GM11168 (cell line): Measurements from ENCODE around the gene MCC.

ENCODE experiments used
- in situ Hi-C: fragments of 300-500 bp; cut with MboI; formaldehyde crosslinking; loops from one replicate; pipeline ENCODE4 v1.12.0; 2022; ENCODE audit warnings: low sequenced_read_pairs; ENCODE audit not compliant: unreplicated experiment

Gene MCC

DNA sequence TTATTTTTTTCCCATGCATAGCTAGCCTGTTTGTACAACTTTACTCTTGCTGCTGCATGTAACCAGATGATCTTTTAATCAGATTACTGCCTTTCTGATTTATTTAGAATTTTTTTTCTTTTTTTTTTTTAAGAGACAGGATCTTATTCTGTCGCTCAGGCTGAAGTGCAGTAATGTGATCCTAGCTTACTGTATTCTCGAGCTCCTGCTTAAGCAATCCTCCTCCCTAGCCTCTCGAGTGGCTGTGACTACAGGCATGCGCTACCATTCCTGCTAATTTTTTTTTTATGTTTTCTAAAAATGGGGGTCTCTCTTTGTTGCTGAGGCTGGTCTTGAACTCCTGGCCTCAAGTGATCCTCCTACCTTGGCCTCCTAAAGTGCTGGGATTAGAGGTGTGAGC is 502.0 kb downstream of the MCC start:
- in situ Hi-C loops = no loop called here

DNA sequence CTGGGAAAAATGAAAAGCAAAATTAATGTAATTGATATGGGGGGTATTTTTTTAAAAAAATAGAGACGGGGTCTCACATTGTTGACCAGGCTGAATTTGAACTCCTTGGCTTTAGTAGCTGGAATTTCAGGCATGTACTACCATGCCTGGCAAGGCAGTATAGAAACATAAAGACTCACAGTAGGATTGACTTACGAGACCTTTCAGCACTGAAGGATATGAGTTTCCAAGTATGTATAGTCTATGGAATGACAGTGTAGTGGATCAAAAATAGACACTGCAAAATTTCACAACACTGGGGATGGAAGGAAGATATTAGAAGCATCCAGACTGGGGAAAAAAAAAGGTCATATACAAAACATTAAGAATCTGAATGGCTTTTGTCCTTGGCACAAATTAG is 504.9 kb downstream of the MCC start:
- in situ Hi-C loops = no loop called here

DNA sequence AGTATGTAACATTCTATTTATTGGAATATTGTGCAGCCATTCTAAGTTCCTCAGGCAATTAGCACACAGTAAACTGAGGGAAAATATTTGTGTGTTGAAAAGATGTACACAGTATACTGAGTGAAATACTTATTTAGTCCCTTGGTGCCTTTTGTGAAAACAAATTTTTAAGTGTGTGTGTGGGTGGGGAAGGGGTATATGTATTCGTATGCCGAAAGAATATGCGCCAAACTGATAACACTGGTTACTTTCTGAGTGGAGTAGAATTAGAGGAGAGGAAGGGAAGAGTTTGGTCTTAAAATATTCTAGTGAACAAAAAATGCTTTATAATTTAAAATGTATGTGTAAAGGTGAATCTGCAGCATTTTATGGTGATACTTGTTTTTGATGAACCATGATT is 508.5 kb downstream of the MCC start:
- in situ Hi-C loops = no loop called here

DNA sequence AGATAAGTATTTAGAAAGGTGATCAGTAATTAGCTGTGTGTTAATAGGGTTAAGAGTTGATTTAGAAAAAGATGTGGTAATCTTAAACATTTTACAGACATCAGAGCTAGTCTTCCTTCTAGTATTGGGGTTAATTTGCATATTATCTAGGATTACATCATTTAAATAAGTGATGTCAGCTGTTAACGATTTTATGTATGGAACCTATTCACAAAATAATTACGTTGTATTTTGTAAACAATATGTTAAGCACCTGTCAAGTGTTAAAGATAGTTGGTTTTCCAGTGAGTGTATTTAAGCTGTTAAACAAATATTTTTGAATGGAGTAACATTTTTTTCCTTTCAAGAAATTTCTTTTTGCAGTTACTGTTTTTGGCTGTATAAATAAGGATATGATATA is 509.4 kb downstream of the MCC start:
- in situ Hi-C loops = no loop called here

DNA sequence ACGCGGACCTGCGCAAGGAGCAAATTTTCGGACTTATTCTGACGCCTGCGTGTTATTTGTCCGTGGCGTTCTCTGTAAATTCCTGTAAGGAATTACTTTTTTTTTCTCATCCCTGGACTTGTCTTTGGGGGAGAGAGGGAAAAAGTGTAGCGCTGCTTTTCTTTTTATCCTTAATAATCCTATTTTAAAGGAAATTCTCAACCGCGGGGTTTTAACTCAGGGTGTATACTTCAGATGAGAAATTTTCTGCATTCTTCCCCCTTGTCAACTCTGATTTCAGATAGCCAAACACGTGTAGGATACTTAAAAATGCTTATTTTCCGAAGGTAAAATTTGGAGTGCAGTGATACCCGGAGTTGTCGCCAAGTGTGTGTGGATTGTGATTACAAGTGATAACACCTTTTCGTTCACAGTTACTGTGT is 510.8 kb downstream of the MCC start:
- in situ Hi-C loops = no loop called here

DNA sequence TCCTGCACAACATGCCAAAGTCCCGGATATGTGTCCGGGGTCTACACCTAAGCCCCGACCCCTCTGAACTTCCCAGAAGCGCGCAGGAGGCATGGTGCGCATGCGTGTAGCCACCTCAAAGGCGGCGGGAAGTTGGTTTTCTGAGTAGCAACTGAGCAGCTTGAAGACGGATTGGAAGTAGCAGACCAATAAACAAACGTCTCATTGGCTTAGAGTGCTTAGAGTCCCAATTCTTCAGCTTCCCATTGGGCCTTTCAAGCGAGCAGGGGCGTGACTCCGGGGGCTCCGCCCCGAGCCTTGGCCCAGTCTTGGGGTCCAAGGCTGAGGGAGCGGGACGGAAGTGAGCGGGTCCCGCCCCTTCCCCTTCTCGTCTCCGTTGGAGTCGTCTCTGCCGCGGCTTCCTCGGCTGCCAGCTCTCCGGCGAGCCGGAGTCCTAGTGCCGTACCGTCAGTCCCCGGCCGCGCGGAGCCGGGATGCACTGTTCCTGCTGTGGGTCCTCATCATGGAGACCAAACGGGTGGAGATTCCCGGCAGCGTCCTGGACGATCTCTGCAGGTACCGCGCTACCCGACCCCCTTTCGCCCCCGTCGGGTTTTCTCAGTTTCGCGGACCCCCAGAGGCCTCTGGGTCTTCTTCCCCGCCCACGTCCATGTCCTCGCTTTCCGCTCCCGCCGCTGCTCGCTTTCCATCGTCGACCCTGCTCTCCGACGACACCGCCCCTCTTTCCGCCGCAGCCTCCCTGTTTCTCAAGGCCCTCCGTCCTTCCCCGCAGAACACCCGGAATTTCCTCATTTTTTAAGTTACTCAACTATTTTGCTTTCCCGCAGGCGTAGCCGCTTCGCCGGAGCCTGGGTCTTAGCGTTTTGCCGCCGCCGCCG is 511.6 kb downstream of the MCC start, which contains the start of gene DCP2:
Gene DCP2 (plus strand): TSS at position 367 of the 878 bp plus-strand sequence. CDS start 136 bp downstream, at position 503.
- in situ Hi-C loops = no loop called here

DNA sequence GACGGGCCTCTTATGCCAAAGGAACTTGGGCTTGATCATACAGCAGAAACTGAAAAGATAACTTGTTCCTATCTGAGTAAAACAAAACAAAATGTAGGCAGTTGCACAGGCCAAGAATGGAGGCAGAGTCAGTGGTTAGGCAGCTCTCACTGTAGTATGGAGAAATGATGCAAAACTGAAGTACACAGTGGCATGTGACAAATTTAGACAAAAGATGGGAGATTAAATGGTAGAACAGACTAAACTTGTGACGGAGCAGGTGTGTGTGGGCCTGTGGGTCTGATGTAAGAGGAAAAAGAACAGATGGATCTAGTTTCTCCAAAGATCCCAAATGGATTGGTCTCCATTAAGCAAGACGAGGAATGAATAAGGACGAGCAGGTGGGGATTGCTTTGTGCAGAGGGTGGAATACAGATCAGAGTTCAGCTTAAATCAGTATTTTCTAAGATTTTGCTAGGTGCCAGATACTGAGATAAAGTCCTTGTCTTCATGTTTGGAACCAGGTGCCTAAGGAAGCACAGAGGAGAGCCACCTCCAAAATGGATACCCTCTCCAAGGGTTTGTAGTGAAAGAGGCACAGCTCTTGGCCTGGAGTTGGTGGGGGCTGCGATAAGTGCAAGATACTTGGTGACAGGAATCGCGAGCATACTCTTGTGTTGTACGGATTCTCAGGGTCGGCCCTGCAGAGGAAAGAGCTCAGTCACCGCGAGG is 512.4 kb downstream of the MCC start:
- in situ Hi-C loops = no loop called here

DNA sequence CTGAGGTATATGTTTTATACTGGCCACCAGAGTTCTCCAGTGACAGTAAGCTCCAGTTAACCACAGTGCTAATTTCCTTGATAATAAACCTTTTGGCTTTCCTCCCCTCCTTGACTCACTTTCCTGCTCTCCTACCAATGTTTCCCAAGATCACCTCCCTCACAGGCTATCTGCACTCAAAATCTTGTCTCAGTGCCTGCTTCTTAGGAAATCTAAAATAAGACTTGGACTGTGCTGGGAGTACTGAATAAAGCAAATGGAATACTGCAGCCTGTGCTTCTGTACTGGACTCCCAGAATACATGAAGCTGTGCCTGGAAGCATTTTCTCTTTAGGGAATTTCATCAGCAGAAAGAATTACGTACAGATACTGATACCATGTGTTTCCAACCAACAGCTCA is 513.4 kb downstream of the MCC start:
- in situ Hi-C loops = no loop called here

DNA sequence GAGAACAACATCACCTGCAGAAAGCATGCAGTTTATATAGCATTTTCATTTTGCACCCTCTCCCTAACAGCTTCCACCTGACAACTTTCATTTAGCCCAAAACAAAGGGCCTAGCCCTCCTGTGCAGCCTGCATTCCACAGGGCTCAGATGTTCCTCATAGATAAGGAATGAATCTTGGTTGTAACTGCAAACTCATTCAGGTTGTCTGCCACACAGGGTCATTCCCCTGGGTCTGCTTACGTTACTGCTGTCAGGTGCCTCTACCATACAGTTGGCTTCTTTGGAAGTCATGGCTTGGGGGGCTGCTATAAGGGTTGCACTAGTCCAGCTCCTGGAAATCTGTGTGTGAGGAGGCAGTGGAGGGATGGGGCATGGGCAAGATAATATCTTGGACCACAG is 514.3 kb downstream of the MCC start:
- in situ Hi-C loops = no loop called here

DNA sequence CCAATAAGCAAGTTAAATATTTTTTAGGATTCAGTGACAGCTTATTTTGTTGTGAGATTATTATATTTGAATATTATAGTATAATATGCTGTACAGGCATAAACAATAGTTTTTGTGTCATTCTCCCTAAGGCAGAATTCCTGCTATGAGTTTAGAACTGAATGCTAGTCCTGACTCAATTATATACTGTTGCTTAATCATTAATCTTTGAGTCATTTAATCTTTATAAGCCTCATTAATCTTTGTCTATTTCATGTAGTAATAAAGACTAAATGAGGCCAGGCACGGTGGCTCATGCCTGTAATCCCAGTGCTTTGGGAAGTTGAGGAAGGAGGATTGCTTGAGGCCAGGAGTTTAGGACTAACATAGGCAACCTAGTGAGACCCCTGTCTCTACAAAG is 515.2 kb downstream of the MCC start:
- in situ Hi-C loops = no loop called here
